ENCODE results near the gene CDV3. TPM values are rescaled to one million over a fixed set of nuclear protein-coding genes. Genes with fewer than 3 reads are reported as not detected.

CDV3 gene
- polyA plus RNA-seq, 1 donor (not counting 4 experiments of a cell fraction or from before 2014, with no cell fraction given) = 150 TPM

GRCh38 chr3:133570937-133571320 is 2.6 kb upstream of the CDV3 start:
- no peaks in the 10 kb centered on the region for H3K27me3 ChIP-seq (ENCODE audit: control insufficient read depth, extremely low read depth, insufficient read depth, low read length)
- H3K36me3 ChIP-seq (ENCODE audit: control insufficient read depth in 2 of 2, extremely low read depth in 1 of 2, insufficient read depth in 2 of 2, low read length in 2 of 2) = peaks cover 1 to 11% of the 10 kb centered on the region in 2 experiments
- peaks cover 8% of the 10 kb centered on the region for H4K20me1 ChIP-seq (ENCODE audit: control insufficient read depth, extremely low read depth, insufficient read depth, low read length)
- peaks cover 21% of the 10 kb centered on the region for H3K79me2 ChIP-seq (ENCODE audit: control insufficient read depth, insufficient read depth, low read length)
- no peaks in the 10 kb centered on the region for H3K9me3 ChIP-seq (ENCODE audit: control insufficient read depth, low read depth, low read length)
- no peaks in the 10 kb centered on the region for H3K9me1 ChIP-seq (ENCODE audit: control insufficient read depth, extremely low read depth, insufficient read depth, low read length)
- H3K4me3 ChIP-seq (ENCODE audit: control insufficient read depth in 2 of 3, extremely low read depth in 1 of 3, insufficient read depth in 2 of 3, low read depth in 1 of 3, low read length in 3 of 3) = no peak overlapping the region
- dilution Hi-C loops (cut with MboI; ENCODE audit: extremely low pct_ligation_motif_present, low sequenced_read_pairs) = no loop called here
- H3K27ac ChIP-seq (ENCODE audit: control insufficient read depth, insufficient read depth, low read length) = peak overlapping the region; percentile 77
- H2AFZ ChIP-seq (ENCODE audit: control insufficient read depth, low read length) = no peak overlapping the region
- H3K4me1 ChIP-seq (ENCODE audit: control insufficient read depth, extremely low read depth, insufficient read depth, low read length) = peaks cover 51% of the 10 kb centered on the region
- no peak overlapping the region for H3K9ac ChIP-seq (ENCODE audit: control insufficient read depth, extremely low read depth, insufficient read depth, low read length)
- no peak for FAIRE-seq
- TF ChIP-seq, protein P1, sequence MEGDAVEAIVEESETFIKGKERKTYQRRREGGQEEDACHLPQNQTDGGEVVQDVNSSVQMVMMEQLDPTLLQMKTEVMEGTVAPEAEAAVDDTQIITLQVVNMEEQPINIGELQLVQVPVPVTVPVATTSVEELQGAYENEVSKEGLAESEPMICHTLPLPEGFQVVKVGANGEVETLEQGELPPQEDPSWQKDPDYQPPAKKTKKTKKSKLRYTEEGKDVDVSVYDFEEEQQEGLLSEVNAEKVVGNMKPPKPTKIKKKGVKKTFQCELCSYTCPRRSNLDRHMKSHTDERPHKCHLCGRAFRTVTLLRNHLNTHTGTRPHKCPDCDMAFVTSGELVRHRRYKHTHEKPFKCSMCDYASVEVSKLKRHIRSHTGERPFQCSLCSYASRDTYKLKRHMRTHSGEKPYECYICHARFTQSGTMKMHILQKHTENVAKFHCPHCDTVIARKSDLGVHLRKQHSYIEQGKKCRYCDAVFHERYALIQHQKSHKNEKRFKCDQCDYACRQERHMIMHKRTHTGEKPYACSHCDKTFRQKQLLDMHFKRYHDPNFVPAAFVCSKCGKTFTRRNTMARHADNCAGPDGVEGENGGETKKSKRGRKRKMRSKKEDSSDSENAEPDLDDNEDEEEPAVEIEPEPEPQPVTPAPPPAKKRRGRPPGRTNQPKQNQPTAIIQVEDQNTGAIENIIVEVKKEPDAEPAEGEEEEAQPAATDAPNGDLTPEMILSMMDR (optimal IDR thresholded peaks at IDR 0.05 in 1 of 3, IDR thresholded peaks at IDR 0.05 in 1 of 3, conservative IDR thresholded peaks at IDR 0.05 in 1 of 3; ENCODE audit: extremely low read depth in 1 of 3, insufficient read depth in 2 of 3, low read length in 3 of 3) = no peak
- no peak for TF ChIP-seq EZH2 (IDR thresholded peaks at IDR 0.05; ENCODE audit: low read length)
- DNase-seq (ENCODE audit: low read depth, low spot score) = no peak
- no peak overlapping the region for H3K4me2 ChIP-seq (ENCODE audit: control insufficient read depth, extremely low read depth, insufficient read depth, low read depth, low read length)

DNA sequence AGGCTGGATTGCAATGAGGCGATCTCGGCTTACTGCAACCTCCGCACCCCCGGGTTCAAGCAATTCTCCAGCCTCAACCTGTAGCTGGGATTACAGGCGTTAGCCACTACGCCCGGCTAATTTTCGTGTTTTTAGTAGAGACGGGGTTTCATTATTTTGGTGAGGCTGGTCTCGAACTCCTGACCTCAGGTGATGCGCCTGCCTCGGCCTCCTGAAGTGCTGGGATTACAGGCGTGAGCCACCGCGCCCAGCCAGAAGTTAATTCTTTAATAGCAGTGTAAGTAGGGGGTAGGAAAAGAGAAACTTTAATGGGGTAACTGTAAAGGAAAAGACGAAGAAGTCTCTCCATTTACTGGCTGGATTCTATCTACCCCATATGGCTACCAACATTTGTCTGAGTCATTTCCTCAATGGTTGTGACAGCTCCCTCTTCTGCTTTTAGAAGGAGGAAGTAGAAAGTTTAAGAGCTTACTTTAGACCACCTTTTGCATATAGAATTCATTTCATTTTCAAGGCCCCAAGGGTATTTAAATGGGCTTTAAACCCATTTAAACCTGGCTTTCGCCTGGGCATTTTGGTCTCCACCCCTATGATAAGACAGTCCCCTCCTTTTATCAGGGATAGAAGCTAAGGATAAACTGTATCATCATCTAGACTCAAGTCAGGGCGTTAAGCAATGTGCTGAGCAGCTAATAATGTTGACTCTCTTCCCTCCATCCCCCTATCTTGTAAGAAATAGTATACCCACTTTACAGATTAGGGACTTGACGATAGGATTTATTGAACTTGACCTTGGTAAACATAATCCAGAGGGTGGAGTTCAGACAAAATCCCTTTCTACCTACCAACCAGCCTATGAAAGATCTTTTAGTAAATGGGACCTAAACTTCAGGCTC is 1.1 kb upstream of the CDV3 start:
- no peaks in the 10 kb centered on the region for H3K9me1 ChIP-seq (ENCODE audit: control insufficient read depth, extremely low read depth, insufficient read depth, low read length)
- no peaks in the 10 kb centered on the region for H3K27me3 ChIP-seq (ENCODE audit: control insufficient read depth, extremely low read depth, insufficient read depth, low read length)
- FAIRE-seq (no peak), DNase-seq (ENCODE audit: low read depth, low spot score) (no peak)
- peaks cover 36% of the 10 kb centered on the region for H3K79me2 ChIP-seq (ENCODE audit: control insufficient read depth, insufficient read depth, low read length)
- TF ChIP-seq, protein P1 (optimal IDR thresholded peaks at IDR 0.05 in 1 of 3, IDR thresholded peaks at IDR 0.05 in 1 of 3, conservative IDR thresholded peaks at IDR 0.05 in 1 of 3; ENCODE audit: extremely low read depth in 1 of 3, insufficient read depth in 2 of 3, low read length in 3 of 3) = no peak
- TF ChIP-seq EZH2 (IDR thresholded peaks at IDR 0.05; ENCODE audit: low read length) = no peak
- H3K4me3 ChIP-seq (ENCODE audit: control insufficient read depth in 2 of 3, extremely low read depth in 1 of 3, insufficient read depth in 2 of 3, low read depth in 1 of 3, low read length in 3 of 3) = peak overlapping the region in 2 of 3 experiments; percentile 39 to 65
- peak overlapping the region; percentile 80 for H3K4me2 ChIP-seq (ENCODE audit: control insufficient read depth, extremely low read depth, insufficient read depth, low read depth, low read length)
- no peaks in the 10 kb centered on the region for H3K9me3 ChIP-seq (ENCODE audit: control insufficient read depth, low read depth, low read length)
- H2AFZ ChIP-seq (ENCODE audit: control insufficient read depth, low read length) = peak overlapping the region; percentile 73
- H3K4me1 ChIP-seq (ENCODE audit: control insufficient read depth, extremely low read depth, insufficient read depth, low read length) = peaks cover 62% of the 10 kb centered on the region
- dilution Hi-C loops (cut with MboI; ENCODE audit: extremely low pct_ligation_motif_present, low sequenced_read_pairs) = no loop called here
- peaks cover 13% of the 10 kb centered on the region for H4K20me1 ChIP-seq (ENCODE audit: control insufficient read depth, extremely low read depth, insufficient read depth, low read length)
- peak overlapping the region; percentile 89 for H3K27ac ChIP-seq (ENCODE audit: control insufficient read depth, insufficient read depth, low read length)
- peaks cover 5 to 19% of the 10 kb centered on the region in 2 experiments for H3K36me3 ChIP-seq (ENCODE audit: control insufficient read depth in 2 of 2, extremely low read depth in 1 of 2, insufficient read depth in 2 of 2, low read length in 2 of 2)
- peak overlapping the region; percentile 67 for H3K9ac ChIP-seq (ENCODE audit: control insufficient read depth, extremely low read depth, insufficient read depth, low read length)

All from keratinocyte (primary cell).